Bronchus fibroblast of lung (primary cell): Measurements from ENCODE around the gene DTX3. TPM values are rescaled to one million over a fixed set of nuclear protein-coding genes. Genes with fewer than 3 reads are reported as not detected.

ENCODE experiments used
- total RNA-seq: library from RNA; depleted of rRNA; stranded (reverse); fragments of >200 nt; gene quantifications from 2 replicates; pipeline ENCODE4 v1.2.3, GENCODE V29; 2015

The DTX3 gene
- total RNA-seq, result 21.0 and 22.1 TPM in 2 replicates

GRCh38 chr12:57604454-57604991, at the start of gene DTX3:
Gene DTX3, plus strand, starts transcription at chr12:57604824. Its CDS starts 1,694 bp downstream, at chr12:57606518.

DNA sequence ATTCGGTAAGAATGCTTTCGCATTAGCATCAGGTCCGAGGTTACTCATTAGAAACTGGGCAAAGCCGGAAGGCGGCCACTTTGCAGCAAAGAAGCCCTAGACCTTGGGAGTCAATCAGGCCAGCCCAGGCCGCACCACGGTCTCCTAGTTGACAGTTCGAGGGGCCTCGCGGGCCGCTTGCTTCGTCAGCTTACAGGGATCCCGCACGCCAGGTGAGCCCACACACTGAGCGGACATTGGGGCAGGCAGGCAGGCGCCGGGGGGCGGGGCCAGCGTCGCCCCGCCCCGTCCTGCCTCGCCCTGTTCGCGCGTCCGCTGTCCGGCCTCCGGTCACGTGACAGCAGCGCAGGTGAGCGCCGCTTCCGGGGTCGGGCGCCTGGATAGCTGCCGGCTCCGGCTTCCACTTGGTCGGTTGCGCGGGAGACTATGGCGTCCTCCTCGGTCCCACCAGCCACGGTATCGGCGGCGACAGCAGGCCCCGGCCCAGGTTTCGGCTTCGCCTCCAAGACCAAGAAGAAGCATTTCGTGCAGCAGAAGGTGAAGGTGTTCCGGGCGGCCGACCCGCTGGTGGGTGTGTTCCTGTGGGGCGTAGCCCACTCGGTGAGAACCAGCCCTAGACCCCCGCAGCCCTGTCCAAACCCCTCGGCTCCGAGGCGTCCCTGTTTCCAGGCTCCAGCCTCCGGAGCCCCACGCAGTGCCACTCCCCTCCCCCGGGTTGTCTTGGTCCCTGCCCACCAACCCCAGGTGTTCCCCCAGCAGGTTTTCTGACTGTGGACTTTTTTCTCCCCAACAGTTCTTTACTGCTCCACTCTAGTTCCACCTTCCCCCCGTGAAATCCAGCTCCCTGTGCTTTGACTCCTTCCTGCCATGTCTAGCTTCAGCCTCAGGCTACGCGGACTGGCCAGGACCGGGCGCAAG, 13.5 kb upstream of the DTX3 start, which contains the start of gene PIP4K2C:
Gene PIP4K2C, plus strand, starts transcription at position 329 of the 918 bp plus-strand sequence. Its CDS starts 98 bp downstream, at position 427.

DNA sequence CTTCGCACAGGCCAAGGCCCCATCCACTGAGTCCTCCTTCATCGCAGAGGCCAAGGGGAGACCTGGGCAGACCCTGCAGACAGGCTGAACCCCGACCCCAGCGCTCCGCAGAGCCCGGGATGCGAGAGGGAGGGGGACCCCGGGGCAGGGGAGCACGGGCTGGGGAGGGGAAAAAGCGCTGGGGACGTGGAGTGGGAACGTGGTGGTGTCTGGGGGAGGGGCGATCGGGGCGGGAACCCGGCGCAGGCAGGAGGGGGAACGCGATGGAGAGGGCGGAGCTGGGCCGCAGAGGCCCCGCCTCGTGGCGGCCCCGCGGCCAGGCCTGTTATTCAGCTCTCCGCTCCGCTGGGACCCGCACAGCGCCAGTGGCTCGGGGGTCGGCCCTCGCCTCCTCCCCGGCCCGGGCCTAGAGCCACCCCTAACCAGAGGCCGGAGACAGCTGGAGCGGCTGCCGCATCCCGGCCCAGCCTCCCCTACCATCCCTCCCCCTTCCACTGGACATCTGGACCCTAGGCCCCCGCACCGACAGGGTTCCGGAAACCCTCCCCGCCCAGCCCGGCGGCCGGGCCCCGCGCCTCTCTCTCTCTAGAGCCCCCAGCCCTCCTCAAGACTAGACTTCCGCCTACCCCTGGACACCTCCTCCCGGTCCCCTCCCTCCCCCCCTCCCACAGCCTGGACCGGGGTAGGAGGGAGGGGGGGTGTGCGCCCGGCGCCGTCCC, 6.6 kb downstream of the DTX3 start, which contains the start of gene ARHGEF25:
Gene ARHGEF25, plus strand, starts transcription at position 328 of the 719 bp plus-strand sequence. CDS start 460 bp downstream, outside the sequence.

GRCh38 chr12:57632958-57633840, 28.6 kb downstream of the DTX3 start, which contains the start of gene B4GALNT1:
Gene B4GALNT1, minus strand, starts transcription at chr12:57633201. Its CDS starts 1,069 bp downstream, at chr12:57632132.

Other genes starting within 250 kb of the DTX3 start
- 16.8 and 18.7 TPM in 2 replicates for gene R3HDM2, start 173.8 kb upstream of the DTX3 start, total RNA-seq
- gene INHBC, start 170.0 kb upstream of the DTX3 start, total RNA-seq, result under 0.01 TPM in 1 of 2 replicates, not detected in the other
- gene INHBE, start 149.5 kb upstream of the DTX3 start, total RNA-seq, result 8.0 and 10.9 TPM in 2 replicates
- gene GLI1, start 145.0 kb upstream of the DTX3 start, total RNA-seq, result 1.5 and 1.8 TPM in 2 replicates
- not detected in 2 replicates for gene ARHGAP9, start 125.0 kb upstream of the DTX3 start, total RNA-seq
- 160 and 168 TPM in 2 replicates for gene MARS1, start 116.8 kb upstream of the DTX3 start, total RNA-seq
- 44.3 and 48.3 TPM in 2 replicates for gene DDIT3, start 84.3 kb upstream of the DTX3 start, total RNA-seq
- 4.7 and 9.4 TPM in 2 replicates for gene MBD6, start 82.0 kb upstream of the DTX3 start, total RNA-seq
- gene DCTN2, start 57.6 kb upstream of the DTX3 start, total RNA-seq, result 166 and 209 TPM in 2 replicates
- gene KIF5A, start 54.8 kb upstream of the DTX3 start, total RNA-seq, result 0.45 and 0.50 TPM in 2 replicates
- gene PIP4K2C, start 13.6 kb upstream of the DTX3 start, total RNA-seq, result 12.2 and 14.3 TPM in 2 replicates
- gene ARHGEF25, start 6.6 kb downstream of the DTX3 start, total RNA-seq, result 15.6 and 16.5 TPM in 2 replicates
- gene B4GALNT1, start 28.4 kb downstream of the DTX3 start, total RNA-seq, result 1.3 and 1.7 TPM in 2 replicates
- 144 and 160 TPM in 2 replicates for gene OS9, start 89.3 kb downstream of the DTX3 start, total RNA-seq
- gene AGAP2, start 133.9 kb downstream of the DTX3 start, total RNA-seq, result under 0.01 and 0.15 TPM in 2 replicates
- gene TSPAN31, start 140.2 kb downstream of the DTX3 start, total RNA-seq, result 47.7 and 49.4 TPM in 2 replicates
- gene CDK4, start 147.5 kb downstream of the DTX3 start, total RNA-seq, result 202 and 252 TPM in 2 replicates
- gene MARCHF9, start 150.3 kb downstream of the DTX3 start, total RNA-seq, result 2.2 and 2.4 TPM in 2 replicates
- 0.15 and 1.7 TPM in 2 replicates for gene CYP27B1, start 162.3 kb downstream of the DTX3 start, total RNA-seq
- 15.3 and 16.1 TPM in 2 replicates for gene METTL1, start 167.3 kb downstream of the DTX3 start, total RNA-seq
- gene EEF1AKMT3, start 167.8 kb downstream of the DTX3 start, total RNA-seq, result 3.9 and 5.4 TPM in 2 replicates
- gene TSFM, start 178.0 kb downstream of the DTX3 start, total RNA-seq, result 30.8 and 31.8 TPM in 2 replicates
- gene AVIL, start 213.9 kb downstream of the DTX3 start, total RNA-seq, result 0.34 and 0.89 TPM in 2 replicates
- 119 and 130 TPM in 2 replicates for gene CTDSP2, start 241.9 kb downstream of the DTX3 start, total RNA-seq